Measurements from ENCODE around the gene GOLGA6D.
"Not testable (repeated sequence)": the region's sequence is repeated elsewhere in the genome, so short reads cannot be mapped to it uniquely, and the experiment has no call there.

Gene GOLGA6D

DNA sequence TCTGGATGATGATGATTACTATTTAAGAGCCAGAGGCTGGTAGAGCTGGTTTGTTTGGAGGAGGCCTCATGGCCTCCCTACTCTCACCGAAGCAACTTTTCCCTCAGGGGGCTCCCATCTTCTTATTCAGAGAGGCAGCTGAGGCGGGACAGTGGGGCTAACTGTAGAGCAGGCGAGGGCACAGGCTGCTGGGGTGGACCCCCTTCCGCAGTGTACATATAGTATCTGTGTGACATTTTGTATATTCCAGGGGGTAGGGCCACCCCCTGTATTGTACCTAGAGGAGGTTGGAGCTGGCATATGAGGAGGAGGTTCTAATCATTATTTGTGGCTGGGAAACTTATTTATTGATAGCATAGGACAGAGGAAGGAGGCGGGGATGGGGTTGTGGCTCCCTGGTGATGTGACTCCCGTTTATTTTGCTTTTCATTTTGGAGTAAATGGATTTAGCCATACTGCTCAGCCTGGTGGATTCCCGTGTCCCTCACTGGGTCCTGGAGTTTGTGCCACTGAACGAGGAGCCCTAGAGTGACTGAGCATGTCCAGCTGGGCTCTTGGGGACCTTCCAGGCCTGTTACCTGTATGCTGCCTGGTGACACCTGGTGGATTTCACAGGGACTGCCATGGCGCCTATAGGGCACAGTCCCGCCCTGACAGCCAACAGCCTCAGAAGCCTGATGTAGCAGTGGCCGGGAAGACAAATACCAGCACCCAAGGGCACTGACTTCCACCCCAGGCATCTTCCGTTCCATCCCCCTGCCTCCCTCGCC is 16.1 kb downstream of the GOLGA6D start:
- DNase-seq (ENCODE audit: low read depth); H3K4me3 ChIP-seq (replicated peaks; ENCODE audit: low read depth, low read length): not testable (repeated sequence)

DNA sequence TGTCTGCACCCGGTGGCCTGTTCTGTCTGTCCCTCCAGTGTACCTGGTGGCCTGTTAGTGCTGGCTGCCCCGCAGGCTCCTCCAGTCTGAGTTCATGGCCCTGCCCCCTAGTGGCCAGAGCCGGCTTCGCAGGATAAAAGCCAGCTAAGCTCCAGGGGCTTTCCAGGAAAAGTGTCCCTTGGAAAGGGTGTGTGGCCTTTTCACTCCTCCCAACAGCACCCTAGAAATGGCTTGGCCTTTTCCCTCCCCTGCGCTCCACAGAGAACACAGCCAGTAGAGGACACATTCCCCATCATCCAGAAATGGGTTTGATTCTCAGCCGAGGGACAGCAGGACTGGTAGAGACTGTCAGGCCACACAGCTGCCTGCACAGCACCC is 16.7 kb downstream of the GOLGA6D start:
- not testable (repeated sequence) for H3K4me3 ChIP-seq (replicated peaks; ENCODE audit: low read depth, low read length); DNase-seq (ENCODE audit: low read depth)
- TF ChIP-seq, protein P1, sequence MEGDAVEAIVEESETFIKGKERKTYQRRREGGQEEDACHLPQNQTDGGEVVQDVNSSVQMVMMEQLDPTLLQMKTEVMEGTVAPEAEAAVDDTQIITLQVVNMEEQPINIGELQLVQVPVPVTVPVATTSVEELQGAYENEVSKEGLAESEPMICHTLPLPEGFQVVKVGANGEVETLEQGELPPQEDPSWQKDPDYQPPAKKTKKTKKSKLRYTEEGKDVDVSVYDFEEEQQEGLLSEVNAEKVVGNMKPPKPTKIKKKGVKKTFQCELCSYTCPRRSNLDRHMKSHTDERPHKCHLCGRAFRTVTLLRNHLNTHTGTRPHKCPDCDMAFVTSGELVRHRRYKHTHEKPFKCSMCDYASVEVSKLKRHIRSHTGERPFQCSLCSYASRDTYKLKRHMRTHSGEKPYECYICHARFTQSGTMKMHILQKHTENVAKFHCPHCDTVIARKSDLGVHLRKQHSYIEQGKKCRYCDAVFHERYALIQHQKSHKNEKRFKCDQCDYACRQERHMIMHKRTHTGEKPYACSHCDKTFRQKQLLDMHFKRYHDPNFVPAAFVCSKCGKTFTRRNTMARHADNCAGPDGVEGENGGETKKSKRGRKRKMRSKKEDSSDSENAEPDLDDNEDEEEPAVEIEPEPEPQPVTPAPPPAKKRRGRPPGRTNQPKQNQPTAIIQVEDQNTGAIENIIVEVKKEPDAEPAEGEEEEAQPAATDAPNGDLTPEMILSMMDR (IDR thresholded peaks at IDR 0.05; ENCODE audit: low read length, missing control alignments), result peak; percentile 24

DNA sequence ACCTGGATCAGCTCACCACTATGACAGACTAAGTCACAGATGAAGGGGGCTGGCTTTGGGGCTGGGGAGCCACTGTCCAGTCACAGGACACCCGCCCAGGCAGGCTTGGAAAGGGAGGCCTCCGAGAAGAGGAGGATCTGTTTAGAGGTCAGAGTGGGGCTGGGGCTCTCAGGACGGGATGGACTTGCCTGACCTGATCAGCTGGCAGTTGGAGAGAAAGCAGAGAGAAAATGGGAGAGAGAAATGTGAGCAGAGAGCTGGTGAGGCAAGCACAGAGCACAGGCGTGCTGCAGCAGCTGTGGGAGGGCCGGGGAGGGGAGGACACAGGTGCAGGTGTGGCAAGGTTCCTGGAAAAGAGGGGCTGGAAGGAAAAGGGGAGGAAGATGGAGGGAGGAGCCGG is 17.4 kb downstream of the GOLGA6D start:
- not testable (repeated sequence) for DNase-seq (ENCODE audit: low read depth); H3K4me3 ChIP-seq (replicated peaks; ENCODE audit: low read depth, low read length)

DNA sequence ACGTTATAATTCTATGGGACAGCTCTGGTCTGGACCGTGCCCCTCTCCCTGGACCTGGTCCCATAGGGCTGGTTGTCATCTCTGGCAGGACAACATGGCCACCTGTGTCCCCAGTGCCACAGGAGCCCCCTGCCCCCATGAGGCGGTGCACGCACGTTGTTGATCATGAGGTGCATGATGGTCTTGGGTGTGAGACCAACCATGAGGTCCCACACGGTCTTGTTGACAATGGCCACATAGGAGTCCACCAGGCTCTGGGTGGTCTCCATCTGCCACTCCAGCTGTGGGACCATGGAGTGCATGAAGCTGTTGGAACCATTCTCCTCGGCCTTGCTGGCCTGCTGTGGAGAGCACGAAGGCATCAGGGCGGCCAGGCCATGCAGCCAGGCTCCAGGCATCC is 19.7 kb downstream of the GOLGA6D start:
- no peak overlapping the region for H3K4me3 ChIP-seq (replicated peaks; ENCODE audit: low read depth, low read length)
- no peak for DNase-seq (ENCODE audit: low read depth)
- TF ChIP-seq, protein P1 (IDR thresholded peaks at IDR 0.05; ENCODE audit: low read length, missing control alignments), result no peak

DNA sequence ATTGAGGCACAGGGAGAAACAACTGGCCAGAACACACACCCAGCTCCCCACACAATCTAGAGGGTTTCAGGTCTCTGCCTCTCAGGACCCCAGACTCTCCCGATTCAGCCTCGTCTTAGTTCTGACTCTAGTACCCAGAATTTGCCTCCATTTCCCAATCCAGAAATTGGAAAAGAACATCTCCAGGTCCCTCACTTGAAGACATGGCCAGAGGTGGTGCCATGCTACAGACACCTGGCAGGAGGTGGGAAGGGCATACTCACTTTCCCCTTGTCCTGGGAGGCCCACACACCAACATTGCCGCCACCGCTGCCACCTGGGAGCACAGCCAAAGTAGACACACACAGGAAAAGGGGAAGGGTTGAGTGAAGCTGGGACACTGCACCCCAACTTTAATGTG is 20.1 kb downstream of the GOLGA6D start:
- DNase-seq (ENCODE audit: low read depth); H3K4me3 ChIP-seq (replicated peaks; ENCODE audit: low read depth, low read length): not testable (repeated sequence)

DNA sequence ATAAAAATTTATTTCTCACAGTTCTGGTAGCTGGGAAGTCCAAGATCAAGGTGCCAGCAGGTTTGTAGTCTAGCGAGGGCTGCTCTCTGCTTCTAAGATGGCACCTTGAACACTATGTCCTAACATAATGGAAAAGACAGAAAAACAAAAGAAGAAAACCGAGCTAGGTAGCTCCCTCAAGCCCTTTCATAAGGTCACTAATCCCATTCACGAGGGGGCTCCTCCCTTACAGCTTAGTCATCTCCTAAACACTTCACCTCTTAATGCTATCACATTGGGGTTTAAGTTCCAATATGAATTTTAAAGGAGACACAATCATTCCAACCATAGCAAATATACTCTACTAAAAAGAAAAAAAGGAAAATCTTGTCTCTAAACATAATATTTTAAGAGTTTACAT is 23.6 kb downstream of the GOLGA6D start:
- TF ChIP-seq, protein P1 (IDR thresholded peaks at IDR 0.05; ENCODE audit: low read length, missing control alignments), result no peak
- DNase-seq (ENCODE audit: low read depth), result no peak
- no peak overlapping the region for H3K4me3 ChIP-seq (replicated peaks; ENCODE audit: low read depth, low read length)

DNA sequence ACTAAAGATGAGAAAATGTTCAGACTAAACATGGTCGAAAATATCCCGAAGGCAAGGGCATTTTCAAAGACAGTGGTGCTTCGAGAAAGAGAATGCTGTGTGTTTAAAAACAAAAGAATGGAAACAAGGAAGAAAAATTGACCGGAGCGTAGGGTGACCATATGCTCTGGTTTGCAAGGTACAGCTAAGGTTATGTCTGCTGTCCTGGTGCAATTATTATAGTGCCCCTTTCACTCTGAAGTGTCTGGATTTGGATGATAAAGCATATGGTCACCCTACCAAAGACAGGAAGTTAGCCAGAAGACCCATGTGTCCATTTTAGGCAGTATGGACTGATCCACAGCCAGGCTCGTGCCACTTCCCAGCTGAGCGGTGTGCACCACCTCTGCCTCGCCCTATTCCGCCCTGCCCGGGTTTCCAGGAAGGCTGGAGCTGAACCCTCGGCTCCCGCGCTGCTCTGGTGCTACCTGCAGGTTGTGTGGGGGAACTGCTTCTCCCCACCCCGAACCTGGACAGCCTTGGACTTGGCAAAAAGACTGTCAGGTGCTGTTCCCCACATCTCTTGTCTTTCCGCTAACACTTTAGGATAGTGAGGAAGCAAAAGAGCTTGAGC is 25.2 kb downstream of the GOLGA6D start:
- H3K4me3 ChIP-seq (replicated peaks; ENCODE audit: low read depth, low read length), result no peak overlapping the region
- DNase-seq (ENCODE audit: low read depth), result peak; percentile 24
- TF ChIP-seq, protein P1 (IDR thresholded peaks at IDR 0.05; ENCODE audit: low read length, missing control alignments), result peak; percentile 41

DNA sequence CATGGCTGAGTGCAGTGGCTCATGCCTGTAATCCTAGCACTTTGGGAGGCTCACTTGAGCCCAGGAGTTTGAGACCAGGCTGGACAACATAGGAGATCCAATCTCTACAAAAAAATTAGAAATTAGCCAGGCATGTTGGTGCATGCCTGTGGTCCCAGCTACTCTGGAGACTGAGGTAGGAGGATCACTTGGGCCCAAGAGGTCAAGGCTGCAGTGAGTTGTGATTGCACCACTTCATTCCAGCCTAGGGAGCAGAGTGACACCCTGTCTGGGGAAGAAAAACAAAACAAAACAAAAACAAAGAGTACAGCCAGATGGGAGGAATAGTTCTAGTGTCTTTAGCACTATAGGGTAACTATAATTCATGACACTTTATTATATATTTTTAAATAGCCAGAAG is 27.1 kb downstream of the GOLGA6D start:
- DNase-seq (ENCODE audit: low read depth), result peak; percentile 20
- TF ChIP-seq, protein P1 (IDR thresholded peaks at IDR 0.05; ENCODE audit: low read length, missing control alignments), result no peak
- no peak overlapping the region for H3K4me3 ChIP-seq (replicated peaks; ENCODE audit: low read depth, low read length)

DNA sequence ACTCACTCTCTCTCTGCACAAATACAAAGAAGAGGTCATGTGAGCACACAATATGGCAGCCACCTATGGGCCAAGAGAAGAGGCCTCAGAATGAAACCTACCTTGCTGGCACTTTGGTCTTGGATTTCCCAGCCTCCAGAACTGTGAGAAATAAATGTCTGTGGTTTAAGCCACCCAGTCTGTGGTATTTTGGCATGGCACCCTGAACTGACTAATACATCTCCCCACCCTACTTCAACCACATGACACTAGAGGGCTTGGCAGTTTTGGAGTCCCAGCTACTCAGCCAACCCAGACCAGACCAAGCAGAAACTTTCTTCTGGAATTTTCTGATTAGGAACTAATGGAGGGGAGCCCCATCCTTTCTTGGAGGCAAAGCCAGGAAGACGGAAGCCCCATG is 29.9 kb downstream of the GOLGA6D start:
- not testable (repeated sequence) for H3K4me3 ChIP-seq (replicated peaks; ENCODE audit: low read depth, low read length)
- DNase-seq (ENCODE audit: low read depth), result peak; percentile 13

Measured in fibroblast of pulmonary artery (primary cell).